SK-N-SH treated with all-trans-retinoic acid at 6 μM for 48 hours (cell line): ENCODE results near the gene HS6ST2.

Experiments used
- ATAC-seq: fragments of 200-7000 bp; cut with Tn5 transposase; 3 replicates; pipeline ENCODE4 v1.9.1; 2020; ENCODE audit warnings: mild to moderate bottlenecking, moderate library complexity
- BACH2 ChIP-seq: fragments of 250-450 bp; sonication (Bioruptor Pico); IDR thresholded peaks from 2 replicates; pipeline ENCODE4 v1.9.0; 2021; ENCODE audit warnings: mild to moderate bottlenecking, borderline replicate concordance
- CSDC2 ChIP-seq: fragments of 250-450 bp; sonication (Bioruptor Pico); IDR thresholded peaks from 2 replicates; pipeline ENCODE4 v1.5.0; 2020; ENCODE audit warnings: mild to moderate bottlenecking, moderate library complexity
- ESRRG ChIP-seq: fragments of 250-450 bp; sonication (Bioruptor Pico); IDR thresholded peaks from 2 replicates; pipeline ENCODE4 v1.6.1; 2021; ENCODE audit warnings: mild to moderate bottlenecking
- GLIS3 ChIP-seq: fragments of 250-450 bp; sonication (Bioruptor Pico); IDR thresholded peaks from 2 replicates; pipeline ENCODE4 v1.5.0; 2020; ENCODE audit warnings: mild to moderate bottlenecking, moderate library complexity
- ISL1 ChIP-seq: fragments of 250-450 bp; sonication (Bioruptor Pico); IDR thresholded peaks from 2 replicates; pipeline ENCODE4 v2.1.2; 2022; ENCODE audit warnings: mild to moderate bottlenecking, moderate library complexity
- OSR1 ChIP-seq: fragments of 250-450 bp; sonication (Bioruptor Pico); IDR thresholded peaks from 2 replicates; pipeline ENCODE4 v1.8.0; 2022; ENCODE audit warnings: moderate library complexity, mild to moderate bottlenecking, inconsistent platforms
- PPARA ChIP-seq: fragments of 250-450 bp; sonication (Bioruptor Pico); IDR thresholded peaks from 2 replicates; pipeline ENCODE4 v1.5.0; 2020; ENCODE audit warnings: mild to moderate bottlenecking, borderline replicate concordance
- SNAI2 ChIP-seq: fragments of 250-450 bp; sonication (Bioruptor Pico); IDR thresholded peaks from 2 replicates; pipeline ENCODE4 v1.5.0; 2020; ENCODE audit warnings: mild to moderate bottlenecking, moderate library complexity
- TCF4 ChIP-seq: fragments of 250-450 bp; sonication (Bioruptor Pico); IDR thresholded peaks from 2 replicates; pipeline ENCODE4 v1.8.0; 2021; ENCODE audit warnings: mild to moderate bottlenecking, moderate library complexity, borderline replicate concordance
- TOX ChIP-seq: fragments of 250-450 bp; sonication (Bioruptor Pico); IDR thresholded peaks from 2 replicates; pipeline ENCODE4 v1.8.0; 2021; ENCODE audit warnings: mild to moderate bottlenecking, moderate library complexity, borderline replicate concordance
- ZFP3 ChIP-seq: fragments of 250-450 bp; sonication (Bioruptor Pico); IDR thresholded peaks from 2 replicates; pipeline ENCODE4 v1.5.0; 2020; ENCODE audit warnings: mild to moderate bottlenecking, moderate library complexity
- ZFP30 ChIP-seq: fragments of 450-650 bp; formaldehyde crosslinking; IDR thresholded peaks from 2 replicates; pipeline ENCODE4 v1.5.0; 2022; ENCODE audit warnings: mild to moderate bottlenecking, moderate library complexity
- ZNF565 ChIP-seq: fragments of 450-650 bp; formaldehyde crosslinking; conservative IDR thresholded peaks from 2 replicates; pipeline ENCODE4 v1.5.0; 2020; ENCODE audit warnings: low read depth, mild to moderate bottlenecking, moderate library complexity
- ZNF70 ChIP-seq: fragments of 450-650 bp; formaldehyde crosslinking; IDR thresholded peaks from 2 replicates; pipeline ENCODE4 v1.5.0; 2020; ENCODE audit warnings: mild to moderate bottlenecking, moderate library complexity
- ZNF8 ChIP-seq: fragments of 450-650 bp; formaldehyde crosslinking; IDR thresholded peaks from 2 replicates; pipeline ENCODE4 v1.5.0; 2020; ENCODE audit warnings: mild to moderate bottlenecking, moderate library complexity
- TF ChIP-seq, protein P1 (sequence below): fragments of 250-450 bp; sonication (Bioruptor Pico); IDR thresholded peaks from 2 replicates; pipeline ENCODE4 v1.5.0; 2020; ENCODE audit warnings: mild to moderate bottlenecking, moderate library complexity
- TF ChIP-seq, protein P2 (sequence below): fragments of 250-450 bp; sonication (Bioruptor Pico); IDR thresholded peaks from 2 replicates; pipeline ENCODE4 v1.8.0; 2021; ENCODE audit warnings: low read depth, mild to moderate bottlenecking, moderate library complexity, borderline replicate concordance
- TF ChIP-seq, protein P3 (sequence below): fragments of 250-450 bp; sonication (Bioruptor Pico); IDR thresholded peaks from 2 replicates; pipeline ENCODE4 v1.8.0; 2020; ENCODE audit warnings: mild to moderate bottlenecking, moderate library complexity, borderline replicate concordance
- TF ChIP-seq, protein P4 (sequence below): fragments of 250-450 bp; sonication (Bioruptor Pico); IDR thresholded peaks from 2 replicates; pipeline ENCODE4 v1.5.1; 2020; ENCODE audit warnings: low read depth, mild to moderate bottlenecking, moderate library complexity
- TF ChIP-seq, protein P5 (sequence below): fragments of 250-450 bp; sonication (Bioruptor Pico); IDR thresholded peaks from 2 replicates; pipeline ENCODE4 v1.5.1; 2021; ENCODE audit warnings: mild to moderate bottlenecking, moderate library complexity

Gene HS6ST2

DNA sequence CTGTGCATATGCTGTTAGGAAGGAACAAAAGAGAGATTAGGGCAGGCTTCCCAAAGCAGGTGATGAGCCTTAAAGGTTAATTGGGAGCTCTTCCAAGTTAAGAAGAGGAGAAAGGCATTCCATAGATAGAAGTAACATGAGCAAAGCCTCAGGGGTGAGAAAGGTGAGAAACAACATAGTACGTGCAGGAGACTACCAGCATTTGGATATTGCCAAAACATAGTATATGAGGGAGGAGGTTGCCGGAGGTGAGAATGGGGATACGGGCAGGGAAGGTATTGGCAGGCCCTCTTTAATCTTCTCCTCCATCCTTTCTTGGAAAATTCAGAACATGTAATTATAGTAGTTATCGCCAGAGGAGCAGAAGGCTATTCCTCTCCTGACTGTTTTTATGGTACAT lies 373.5 kb downstream of the HS6ST2 start:
- ATAC-seq: no peak
- TF ChIP-seq CSDC2 (CRISPR knock-in tag): no peak
- no peak for TF ChIP-seq ESRRG
- no peak for TF ChIP-seq GLIS3 (CRISPR knock-in tag)
- no peak for TF ChIP-seq ZNF565 (CRISPR knock-in tag)
- no peak for TF ChIP-seq OSR1 (CRISPR knock-in tag)
- no peak for TF ChIP-seq ZNF8
- TF ChIP-seq, protein P1, sequence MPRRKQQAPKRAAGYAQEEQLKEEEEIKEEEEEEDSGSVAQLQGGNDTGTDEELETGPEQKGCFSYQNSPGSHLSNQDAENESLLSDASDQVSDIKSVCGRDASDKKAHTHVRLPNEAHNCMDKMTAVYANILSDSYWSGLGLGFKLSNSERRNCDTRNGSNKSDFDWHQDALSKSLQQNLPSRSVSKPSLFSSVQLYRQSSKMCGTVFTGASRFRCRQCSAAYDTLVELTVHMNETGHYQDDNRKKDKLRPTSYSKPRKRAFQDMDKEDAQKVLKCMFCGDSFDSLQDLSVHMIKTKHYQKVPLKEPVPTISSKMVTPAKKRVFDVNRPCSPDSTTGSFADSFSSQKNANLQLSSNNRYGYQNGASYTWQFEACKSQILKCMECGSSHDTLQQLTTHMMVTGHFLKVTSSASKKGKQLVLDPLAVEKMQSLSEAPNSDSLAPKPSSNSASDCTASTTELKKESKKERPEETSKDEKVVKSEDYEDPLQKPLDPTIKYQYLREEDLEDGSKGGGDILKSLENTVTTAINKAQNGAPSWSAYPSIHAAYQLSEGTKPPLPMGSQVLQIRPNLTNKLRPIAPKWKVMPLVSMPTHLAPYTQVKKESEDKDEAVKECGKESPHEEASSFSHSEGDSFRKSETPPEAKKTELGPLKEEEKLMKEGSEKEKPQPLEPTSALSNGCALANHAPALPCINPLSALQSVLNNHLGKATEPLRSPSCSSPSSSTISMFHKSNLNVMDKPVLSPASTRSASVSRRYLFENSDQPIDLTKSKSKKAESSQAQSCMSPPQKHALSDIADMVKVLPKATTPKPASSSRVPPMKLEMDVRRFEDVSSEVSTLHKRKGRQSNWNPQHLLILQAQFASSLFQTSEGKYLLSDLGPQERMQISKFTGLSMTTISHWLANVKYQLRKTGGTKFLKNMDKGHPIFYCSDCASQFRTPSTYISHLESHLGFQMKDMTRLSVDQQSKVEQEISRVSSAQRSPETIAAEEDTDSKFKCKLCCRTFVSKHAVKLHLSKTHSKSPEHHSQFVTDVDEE (CRISPR knock-in tag): no peak
- TF ChIP-seq TCF4 (CRISPR knock-in tag): no peak
- no peak for TF ChIP-seq SNAI2
- no peak for TF ChIP-seq ZFP3 (CRISPR knock-in tag)
- no peak for TF ChIP-seq ISL1
- TF ChIP-seq ZNF70 (CRISPR knock-in tag): no peak
- TF ChIP-seq BACH2 (CRISPR knock-in tag): no peak
- TF ChIP-seq, protein P2, sequence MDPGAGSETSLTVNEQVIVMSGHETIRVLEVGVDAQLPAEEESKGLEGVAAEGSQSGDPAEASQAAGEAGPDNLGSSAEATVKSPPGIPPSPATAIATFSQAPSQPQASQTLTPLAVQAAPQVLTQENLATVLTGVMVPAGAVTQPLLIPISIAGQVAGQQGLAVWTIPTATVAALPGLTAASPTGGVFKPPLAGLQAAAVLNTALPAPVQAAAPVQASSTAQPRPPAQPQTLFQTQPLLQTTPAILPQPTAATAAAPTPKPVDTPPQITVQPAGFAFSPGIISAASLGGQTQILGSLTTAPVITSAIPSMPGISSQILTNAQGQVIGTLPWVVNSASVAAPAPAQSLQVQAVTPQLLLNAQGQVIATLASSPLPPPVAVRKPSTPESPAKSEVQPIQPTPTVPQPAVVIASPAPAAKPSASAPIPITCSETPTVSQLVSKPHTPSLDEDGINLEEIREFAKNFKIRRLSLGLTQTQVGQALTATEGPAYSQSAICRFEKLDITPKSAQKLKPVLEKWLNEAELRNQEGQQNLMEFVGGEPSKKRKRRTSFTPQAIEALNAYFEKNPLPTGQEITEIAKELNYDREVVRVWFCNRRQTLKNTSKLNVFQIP (CRISPR knock-in tag): no peak
- TF ChIP-seq, protein P3, sequence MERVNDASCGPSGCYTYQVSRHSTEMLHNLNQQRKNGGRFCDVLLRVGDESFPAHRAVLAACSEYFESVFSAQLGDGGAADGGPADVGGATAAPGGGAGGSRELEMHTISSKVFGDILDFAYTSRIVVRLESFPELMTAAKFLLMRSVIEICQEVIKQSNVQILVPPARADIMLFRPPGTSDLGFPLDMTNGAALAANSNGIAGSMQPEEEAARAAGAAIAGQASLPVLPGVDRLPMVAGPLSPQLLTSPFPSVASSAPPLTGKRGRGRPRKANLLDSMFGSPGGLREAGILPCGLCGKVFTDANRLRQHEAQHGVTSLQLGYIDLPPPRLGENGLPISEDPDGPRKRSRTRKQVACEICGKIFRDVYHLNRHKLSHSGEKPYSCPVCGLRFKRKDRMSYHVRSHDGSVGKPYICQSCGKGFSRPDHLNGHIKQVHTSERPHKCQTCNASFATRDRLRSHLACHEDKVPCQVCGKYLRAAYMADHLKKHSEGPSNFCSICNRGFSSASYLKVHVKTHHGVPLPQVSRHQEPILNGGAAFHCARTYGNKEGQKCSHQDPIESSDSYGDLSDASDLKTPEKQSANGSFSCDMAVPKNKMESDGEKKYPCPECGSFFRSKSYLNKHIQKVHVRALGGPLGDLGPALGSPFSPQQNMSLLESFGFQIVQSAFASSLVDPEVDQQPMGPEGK (CRISPR knock-in tag): no peak
- no peak for TF ChIP-seq ZFP30
- TF ChIP-seq, protein P4, sequence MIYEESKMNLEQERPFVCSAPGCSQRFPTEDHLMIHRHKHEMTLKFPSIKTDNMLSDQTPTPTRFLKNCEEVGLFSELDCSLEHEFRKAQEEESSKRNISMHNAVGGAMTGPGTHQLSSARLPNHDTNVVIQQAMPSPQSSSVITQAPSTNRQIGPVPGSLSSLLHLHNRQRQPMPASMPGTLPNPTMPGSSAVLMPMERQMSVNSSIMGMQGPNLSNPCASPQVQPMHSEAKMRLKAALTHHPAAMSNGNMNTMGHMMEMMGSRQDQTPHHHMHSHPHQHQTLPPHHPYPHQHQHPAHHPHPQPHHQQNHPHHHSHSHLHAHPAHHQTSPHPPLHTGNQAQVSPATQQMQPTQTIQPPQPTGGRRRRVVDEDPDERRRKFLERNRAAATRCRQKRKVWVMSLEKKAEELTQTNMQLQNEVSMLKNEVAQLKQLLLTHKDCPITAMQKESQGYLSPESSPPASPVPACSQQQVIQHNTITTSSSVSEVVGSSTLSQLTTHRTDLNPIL: no peak
- TF ChIP-seq TOX (CRISPR knock-in tag): no peak
- TF ChIP-seq PPARA (CRISPR knock-in tag): no peak
- TF ChIP-seq, protein P5, sequence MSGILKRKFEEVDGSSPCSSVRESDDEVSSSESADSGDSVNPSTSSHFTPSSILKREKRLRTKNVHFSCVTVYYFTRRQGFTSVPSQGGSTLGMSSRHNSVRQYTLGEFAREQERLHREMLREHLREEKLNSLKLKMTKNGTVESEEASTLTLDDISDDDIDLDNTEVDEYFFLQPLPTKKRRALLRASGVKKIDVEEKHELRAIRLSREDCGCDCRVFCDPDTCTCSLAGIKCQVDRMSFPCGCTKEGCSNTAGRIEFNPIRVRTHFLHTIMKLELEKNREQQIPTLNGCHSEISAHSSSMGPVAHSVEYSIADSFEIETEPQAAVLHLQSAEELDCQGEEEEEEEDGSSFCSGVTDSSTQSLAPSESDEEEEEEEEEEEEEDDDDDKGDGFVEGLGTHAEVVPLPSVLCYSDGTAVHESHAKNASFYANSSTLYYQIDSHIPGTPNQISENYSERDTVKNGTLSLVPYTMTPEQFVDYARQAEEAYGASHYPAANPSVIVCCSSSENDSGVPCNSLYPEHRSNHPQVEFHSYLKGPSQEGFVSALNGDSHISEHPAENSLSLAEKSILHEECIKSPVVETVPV: no peak
- TF ChIP-seq, all 23 proteins: peak for 0

DNA sequence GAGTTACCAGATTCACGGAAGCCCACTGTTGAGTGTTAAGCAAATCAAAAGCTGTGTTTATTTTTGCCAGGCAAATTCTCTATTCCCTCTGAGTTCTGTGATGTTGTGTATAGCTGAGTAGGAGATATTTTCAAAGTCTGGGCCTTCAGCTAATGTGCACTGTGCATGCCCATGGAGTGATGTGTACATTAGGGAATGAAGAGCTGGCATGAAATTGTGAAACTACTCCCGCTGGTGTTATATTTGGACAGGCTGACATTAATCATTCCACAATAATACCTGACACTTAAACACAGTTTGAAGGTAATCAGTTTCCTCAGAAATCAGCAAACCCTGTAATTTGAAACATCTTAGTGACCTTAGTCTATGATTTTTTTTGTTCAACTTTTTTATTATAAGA lies 381.5 kb downstream of the HS6ST2 start:
- TF ChIP-seq GLIS3 (CRISPR knock-in tag) (no peak), TCF4 (CRISPR knock-in tag) (no peak), ZFP3 (CRISPR knock-in tag) (no peak), OSR1 (CRISPR knock-in tag) (no peak), ESRRG (no peak), PPARA (CRISPR knock-in tag) (no peak), ISL1 (no peak), CSDC2 (CRISPR knock-in tag) (no peak), BACH2 (CRISPR knock-in tag) (no peak), ZFP30 (no peak), TOX (CRISPR knock-in tag) (no peak)
- TF ChIP-seq, protein P3 (CRISPR knock-in tag): no peak
- no peak for ATAC-seq
